Stimulated activated CD4-positive, alpha-beta T cell treated with anti-CD3 and anti-CD28 coated beads, Interleukin-15, amount 100 ng/mL, for 24 hours (primary cell): ENCODE results near the gene VWC2L.

Source experiments
- DNase-seq: peaks from one replicate; pipeline ENCODE4 v3.0.0-alpha.2; 2020

VWC2L gene

DNA sequence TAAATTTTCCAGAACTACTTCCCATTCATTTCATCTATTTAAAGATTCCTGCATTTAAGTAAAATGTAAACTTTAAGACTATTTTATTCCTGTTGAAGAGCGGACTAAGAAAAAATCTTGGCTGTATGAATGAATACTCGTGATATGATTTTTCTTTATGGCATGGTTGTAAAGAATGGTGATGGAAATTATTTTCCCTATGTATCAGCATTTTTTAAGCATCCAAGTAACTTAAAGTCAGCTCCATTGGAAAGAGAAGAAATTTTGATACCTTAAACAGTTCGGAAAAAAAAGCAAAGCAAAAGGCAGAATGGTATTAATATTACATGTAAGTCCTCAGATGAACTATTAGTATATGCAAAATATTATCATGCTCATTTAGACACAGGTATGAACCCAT lies 58.9 kb downstream of the VWC2L start:
- no peak for DNase-seq

DNA sequence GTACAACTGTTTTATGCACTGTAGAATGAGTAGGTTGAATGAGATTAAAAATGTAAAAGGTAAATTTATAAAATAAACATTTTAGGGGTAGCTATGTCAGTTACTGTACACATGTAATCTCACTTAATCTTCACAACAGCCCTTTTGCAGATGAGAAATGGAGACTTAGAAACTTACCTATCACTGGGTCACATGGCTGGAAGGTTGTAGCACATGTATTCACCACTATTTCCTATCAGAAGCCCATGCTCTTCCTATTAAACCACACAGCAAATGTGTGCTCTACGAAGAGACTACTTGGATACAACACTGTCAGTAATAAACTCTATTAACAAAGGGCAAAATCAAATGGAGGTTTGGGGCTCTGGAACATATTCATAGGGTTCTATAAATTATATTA lies 60.5 kb downstream of the VWC2L start:
- no peak for DNase-seq

DNA sequence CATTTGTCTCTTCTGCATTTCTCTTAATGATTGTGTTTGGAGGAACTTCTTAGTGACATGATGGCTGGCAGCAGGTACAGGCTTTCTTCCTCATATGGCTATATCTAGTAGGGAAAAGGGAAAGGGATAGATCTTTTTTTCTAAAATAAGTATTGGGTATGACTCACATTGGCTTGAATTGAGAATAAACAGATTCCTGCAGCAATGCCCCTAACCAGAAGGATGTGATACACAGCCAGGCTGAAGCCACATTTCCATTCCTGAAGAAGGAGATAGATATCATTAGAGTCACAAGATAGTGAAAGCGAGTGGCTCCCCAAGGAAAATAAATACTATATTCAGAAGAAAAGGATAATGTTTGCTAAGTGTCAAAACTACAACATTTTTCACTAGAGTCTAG lies 61.1 kb downstream of the VWC2L start:
- DNase-seq: no peak

DNA sequence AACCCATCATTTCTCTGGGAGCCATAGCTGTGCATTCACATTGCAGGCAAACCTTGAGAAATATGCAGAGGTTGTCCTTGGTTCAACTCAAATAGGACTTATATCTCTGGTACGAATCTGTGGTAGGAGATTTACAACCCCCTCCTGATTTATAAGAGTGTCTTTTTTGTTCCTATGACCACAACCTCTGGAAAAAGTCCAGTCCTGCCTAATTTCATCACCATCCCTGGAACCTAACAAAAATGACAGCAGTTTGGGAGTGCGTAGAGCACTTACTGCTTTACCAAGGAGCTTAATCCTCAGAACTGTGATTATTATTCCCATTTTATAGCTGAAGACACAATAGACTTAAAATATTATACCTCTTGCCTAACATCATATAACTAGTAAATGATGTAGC lies 66.5 kb downstream of the VWC2L start:
- DNase-seq: no peak

DNA sequence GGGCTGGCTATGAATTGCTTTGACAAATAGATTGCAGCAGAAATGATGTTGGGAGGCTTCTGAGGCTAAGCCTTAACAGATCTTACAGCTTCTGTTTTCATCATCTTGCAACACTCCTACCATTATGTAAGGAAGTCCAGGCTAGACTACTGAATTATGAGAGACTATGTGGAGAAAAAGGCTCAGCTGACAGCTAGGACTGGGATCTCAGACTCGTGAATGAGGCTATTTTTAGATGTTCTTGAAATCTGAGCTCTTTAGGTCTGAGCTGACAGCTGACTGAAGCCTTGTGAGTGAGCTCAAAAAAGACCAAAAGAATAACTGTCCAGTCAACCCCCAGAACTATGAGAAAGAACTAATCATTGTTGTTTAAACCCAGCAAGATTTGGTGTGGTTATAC lies 70.3 kb downstream of the VWC2L start:
- no peak for DNase-seq

DNA sequence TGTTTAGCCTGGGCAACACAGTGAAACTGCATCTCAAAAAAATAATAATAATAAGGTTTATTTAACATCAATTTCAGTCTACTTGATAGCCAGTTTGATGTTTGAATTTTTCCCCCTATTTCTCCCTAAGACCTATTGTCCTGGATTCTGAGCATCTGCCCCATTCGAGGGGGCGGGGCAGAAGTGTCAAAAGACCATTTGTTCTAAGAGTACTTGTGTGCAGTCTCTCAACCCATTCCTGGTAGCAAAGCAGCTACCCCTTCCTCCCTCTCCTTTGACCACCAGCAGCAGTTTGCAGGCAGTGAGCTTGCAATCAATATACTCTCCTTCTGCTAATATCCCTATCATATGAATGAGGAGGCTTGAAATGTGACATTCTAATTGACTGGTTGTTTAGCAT lies 71.9 kb downstream of the VWC2L start:
- DNase-seq: no peak

DNA sequence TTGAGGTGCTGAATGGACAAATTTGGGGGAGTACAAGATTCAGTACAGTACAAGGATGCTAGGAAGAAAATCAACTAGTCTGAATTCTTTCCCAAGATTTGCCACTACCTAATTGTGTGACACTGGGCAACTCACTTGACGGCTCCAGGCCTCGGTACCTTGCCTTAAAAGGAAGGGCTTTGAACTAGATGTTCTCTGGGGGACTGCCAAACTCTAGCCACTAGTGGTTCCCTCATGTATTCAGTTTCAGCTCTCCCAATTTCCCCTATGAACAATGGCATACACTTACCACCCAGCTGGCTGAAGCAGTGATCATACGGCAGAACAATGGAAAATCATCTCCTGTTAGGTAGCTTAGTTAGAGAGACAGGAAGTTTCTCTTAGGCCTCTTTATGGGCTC lies 73.4 kb downstream of the VWC2L start:
- DNase-seq: no peak

DNA sequence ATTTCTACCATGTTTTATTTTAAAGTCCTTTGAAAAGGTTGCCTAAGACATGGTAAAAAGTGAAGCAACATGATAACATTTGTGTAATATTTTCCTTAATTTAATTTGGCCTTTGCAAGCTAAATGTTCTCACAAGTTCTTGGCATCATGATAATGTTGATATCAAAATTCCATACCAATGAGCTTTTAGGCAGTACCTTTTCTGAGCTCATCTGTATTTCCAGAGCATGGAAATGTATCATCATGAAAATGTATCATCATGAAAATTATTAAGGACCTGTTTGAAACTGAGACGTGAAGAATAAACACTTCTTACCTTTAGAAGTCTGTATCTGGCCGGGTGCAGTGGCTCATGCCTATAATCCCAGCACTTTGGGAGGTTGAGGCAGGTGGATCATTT lies 73.8 kb downstream of the VWC2L start:
- no peak for DNase-seq

DNA sequence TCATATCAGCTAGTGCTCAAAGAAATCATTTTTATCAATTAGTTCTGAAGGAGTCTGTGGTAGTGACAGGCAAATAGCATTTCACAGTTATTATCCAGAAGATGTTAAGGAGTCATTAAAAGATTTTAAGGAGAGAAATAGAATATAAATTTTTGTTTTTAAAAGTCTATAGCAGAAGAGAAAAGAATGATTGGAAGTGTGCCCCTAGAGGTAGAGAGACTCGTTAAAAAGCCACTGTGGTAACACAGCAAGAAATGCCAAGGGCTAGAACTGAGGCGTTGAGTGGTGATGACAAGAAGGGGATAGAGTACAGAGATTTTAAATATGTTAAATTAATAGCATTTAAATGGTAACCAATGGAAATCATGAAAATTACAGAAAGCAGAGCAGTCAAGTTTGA lies 78.3 kb downstream of the VWC2L start:
- no peak for DNase-seq

DNA sequence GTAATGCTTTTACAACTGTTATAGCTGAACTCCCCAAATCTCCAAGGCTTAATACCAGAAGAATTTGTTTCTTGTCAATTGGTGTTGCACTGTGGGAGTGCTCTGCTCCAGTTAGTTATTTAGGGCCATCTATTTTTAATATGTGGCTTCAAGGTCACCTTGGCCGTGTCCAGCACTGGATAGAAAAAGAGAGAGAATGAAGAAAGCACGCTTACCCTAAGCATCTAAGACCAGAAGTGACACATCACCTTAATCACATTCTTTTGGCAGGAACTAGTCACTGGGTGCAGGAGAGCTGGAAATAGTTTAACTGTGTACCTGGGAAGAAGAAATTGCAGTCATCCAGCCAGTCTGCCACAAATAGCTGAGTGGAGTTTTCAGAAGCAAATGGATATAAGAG lies 78.8 kb downstream of the VWC2L start:
- no peak for DNase-seq

DNA sequence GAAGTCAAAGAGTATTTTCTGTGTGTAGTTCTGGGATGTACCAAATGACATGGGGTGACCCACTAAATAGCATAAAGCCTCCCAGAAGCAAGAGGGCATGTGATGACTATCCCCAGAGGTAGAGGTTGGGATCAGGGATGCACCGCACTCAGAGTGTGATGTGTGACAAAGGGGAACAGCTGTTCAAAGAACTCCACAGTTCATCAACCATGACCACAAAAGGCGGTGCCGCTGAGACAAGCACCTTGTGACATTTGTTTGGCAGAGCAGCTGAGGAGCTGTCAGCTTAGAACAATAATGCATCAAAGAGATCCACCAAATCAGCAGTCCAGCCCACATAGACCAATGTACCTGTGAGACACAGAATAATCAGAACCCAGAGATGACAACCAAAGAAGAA lies 81.3 kb downstream of the VWC2L start:
- no peak for DNase-seq

DNA sequence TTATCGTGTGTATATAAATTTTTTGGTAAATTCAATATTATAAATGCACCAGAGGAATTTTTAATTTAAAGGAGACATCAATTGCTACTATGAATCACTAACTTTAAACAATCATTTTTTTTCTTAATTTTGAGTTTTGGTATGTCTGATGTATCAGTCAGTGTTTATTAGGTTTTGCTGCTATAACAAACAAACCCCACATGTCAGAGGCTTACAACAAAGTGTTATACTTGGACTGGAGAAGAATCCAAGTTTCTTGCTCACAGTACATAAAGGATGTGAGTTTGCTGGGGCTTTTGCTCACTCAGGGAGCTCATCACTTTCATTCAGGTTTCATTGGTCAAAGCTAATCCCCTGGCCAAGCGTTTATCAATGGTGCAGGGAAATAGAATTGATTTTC lies 81.8 kb downstream of the VWC2L start:
- no peak for DNase-seq

DNA sequence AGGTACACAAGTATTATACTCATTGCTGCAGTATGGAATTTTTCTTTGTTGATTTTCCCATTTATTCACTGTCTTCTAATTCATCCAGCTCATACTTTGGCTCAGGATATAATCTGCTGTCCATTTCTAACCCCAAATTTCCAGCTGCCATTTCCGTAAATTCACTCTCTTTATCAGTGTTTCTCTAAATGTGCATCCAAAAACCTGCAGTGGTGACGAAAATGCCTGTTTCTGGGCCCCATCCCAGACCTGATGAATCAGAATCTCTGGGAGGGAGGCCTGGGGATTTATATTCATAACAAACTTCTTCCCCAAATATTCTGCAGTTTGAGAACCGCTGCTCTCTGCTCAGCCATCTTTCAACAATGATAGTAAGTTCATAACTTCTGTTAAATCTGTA lies 86.6 kb downstream of the VWC2L start:
- DNase-seq: no peak

DNA sequence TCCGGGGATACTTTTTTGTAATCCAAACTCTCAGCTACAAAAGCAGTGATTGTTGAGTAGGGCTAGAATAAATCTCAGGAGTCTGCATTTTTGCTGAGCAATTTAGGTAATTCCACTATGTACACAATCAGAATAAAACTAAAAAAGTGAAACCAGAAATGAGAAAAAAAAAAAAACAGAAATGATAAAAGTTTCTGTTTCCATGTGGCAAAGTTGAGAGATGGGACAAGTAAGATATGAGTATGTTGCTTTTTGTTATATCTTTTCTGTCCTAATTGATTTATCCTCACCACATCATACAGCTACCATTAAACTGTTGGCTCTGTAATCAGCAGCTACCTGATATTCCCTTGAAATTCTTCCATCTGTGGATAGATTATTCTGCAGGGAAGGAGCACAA lies 92.7 kb downstream of the VWC2L start:
- no peak for DNase-seq

DNA sequence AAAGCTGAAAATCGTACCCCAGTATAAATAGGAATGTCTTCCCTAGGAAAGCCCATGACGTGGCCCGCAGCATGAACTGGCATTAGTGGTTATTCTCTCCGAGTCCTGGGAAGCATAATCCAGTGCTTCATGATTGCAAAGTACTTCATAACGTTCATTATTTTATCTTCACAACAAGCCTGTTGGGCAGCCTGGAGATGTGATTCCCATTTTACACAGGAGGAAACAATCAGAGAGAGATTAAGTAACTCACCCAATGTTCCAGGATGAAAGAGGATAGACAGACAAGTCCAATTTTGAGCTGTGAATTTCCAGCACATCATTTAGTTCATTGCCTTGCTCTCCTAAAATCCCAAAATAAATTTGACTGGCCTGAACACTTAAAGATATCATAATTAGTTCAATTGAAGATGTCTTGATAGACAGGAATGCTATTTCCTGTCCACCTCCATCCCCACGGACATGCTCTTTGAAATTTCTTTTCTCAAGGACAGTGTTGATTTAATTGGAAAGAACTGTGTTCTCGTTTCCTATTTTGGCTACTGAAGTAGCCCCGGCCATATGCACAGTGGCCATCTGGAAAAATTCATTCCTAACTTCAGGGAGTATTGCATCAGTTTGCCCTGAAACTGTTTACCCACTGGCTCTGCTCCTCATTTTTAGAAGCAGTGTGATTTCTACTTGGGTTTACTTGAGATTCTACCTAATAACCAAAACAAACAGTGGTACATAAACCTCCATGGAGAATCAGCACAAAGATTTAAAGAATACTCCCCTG lies 93.9 kb downstream of the VWC2L start:
- no peak for DNase-seq

DNA sequence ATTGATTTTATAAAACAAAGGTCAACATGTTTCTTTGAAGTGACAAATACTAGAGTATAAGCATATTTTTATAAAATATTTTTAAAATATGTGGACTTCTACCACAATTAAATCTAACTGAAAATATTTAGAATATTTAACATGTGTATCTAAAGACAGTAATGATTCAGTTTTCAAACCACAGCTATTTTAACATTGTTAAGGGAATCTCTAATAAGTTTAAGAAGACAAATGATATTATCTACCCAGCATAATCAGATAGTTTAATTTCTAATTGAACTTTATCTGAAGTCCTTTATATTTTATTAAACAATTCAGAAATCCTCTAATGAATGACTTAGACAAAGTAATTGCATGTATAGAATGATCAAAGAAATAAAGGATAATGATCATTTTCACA lies 96.2 kb downstream of the VWC2L start:
- DNase-seq: no peak

DNA sequence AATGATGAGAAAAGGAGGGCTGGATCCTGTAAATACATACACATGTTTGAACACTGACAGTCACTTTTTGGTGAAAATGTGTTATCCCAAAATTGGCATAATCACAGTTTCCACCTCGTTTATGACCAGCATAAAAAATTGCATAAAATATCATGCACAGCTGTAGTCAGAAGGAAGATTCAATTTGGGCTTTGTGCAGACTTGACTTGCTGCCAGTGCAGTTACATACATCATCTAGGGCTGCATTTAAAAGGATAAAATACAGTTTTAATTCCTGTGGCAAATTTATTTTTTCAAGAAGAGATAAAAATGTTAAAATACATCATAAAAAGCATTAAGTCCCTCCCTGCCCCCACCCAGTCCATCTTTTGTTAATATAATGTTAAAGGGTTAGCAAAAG lies 103.8 kb downstream of the VWC2L start:
- DNase-seq: no peak

DNA sequence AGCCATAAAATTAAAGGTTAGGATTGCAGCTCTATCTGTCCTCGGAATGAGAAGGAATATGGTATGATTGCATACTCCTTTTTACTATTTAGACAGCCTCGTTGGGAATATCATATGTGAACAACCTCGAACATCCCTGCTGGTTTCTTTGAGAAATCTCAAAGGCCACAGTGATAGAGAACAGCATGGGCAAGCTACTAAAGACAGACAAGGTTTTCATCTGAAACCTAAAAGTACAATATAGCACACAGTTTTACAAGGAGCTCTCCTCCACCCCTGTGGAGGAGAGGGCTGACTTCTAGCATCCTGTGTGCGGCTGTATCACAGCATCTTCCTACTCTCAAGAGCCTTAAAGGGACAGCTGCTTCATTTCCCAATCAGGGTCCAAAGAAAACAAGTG lies 104.3 kb downstream of the VWC2L start:
- no peak for DNase-seq

DNA sequence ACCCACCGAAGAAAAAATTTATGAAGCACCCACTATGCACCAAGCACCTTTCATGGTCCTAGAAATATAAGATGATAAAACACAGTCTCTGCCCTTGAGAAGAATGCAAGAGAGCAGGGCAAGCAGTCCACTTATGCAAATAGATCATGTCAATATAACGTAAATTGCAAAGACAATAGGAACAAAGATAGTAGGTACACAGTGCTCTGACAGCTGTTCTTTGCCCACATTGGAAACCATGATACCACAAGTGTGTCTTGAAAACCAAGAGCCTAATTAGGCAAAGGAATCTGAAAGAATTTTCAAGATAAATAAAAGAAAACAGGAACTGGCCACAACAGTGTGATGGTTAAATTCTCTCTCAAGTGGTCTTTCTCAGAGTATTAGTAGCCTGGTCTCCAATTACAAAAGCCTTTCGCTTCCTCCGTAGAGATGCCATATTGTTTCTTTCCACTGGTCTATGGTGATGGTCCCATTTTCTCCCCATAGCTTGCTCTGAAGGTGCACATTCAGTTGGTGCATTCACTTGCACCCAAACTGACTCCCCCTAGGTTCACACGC lies 108.5 kb downstream of the VWC2L start:
- DNase-seq: no peak

DNA sequence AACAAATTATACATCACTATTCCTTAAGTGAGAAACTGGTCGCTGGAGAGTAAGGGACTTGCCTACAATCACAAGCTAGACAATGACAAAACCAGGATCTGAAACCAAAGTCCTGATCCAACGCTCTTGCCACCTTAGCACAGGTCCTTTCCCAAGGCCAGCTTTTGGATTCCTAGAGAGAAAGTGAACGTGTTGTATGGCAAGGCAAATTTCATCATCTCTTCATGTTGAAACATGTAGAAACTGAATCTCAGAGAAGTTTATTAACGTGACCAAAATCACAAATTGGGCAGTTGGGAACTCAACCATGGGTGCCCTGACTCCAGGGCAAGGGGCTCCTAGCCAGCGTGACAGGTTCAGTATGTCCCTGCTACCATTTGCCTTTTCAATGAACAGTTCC lies 118.2 kb downstream of the VWC2L start:
- DNase-seq: no peak

DNA sequence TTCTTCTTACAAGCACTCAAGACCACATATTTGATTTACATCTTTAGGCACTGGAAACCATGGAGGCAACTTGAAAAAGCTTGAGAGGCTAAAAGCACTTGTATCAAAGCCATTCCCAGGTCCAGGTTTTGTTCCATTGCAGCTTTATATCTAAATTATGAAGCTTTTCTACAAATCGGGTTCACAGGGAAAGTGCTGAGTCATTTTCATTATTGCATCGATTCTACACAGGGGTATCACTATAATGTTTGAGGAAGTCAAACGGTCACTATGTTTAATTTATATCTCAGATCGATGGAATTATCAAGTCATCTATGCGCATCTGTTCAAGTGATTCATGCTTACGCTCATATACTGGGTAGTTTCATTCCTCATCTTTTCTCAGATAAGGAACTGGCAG lies 118.7 kb downstream of the VWC2L start:
- DNase-seq: no peak

DNA sequence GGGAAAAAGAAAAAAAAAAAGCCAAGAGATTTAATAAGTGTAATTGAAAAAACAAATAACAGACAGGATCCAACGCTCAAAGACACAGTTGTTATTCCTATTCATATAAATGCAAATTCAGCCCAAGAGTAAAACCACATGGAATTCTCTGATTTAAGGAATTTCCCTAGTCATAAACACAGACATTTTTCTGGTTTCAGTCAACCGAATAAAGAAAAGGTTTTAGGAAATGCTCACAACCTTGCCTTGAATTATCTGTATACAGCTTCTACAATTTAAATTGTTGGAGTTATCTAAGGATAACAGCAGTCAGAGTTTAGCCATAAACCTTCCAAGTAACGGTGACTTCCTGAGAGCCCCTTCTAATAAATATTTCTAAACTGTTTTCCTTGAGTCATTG lies 122.7 kb downstream of the VWC2L start:
- no peak for DNase-seq

DNA sequence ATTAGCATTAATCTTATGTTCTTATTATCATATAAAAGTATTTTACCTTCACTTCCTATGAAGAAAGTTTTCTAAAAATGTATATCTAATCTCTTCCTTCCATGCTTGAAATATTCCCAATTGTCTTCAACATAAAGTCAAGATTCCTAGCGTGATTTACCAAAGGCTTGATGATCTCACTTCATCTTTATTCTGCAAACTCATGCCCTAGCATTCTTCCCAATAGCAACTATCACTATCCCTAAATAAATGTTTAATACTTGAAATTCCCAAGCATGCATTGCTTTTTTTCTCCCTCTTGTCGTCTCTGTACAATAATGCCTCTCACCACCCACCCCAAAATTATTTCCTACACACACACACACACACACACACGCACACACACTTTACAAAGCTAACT lies 125.8 kb downstream of the VWC2L start:
- DNase-seq: no peak

DNA sequence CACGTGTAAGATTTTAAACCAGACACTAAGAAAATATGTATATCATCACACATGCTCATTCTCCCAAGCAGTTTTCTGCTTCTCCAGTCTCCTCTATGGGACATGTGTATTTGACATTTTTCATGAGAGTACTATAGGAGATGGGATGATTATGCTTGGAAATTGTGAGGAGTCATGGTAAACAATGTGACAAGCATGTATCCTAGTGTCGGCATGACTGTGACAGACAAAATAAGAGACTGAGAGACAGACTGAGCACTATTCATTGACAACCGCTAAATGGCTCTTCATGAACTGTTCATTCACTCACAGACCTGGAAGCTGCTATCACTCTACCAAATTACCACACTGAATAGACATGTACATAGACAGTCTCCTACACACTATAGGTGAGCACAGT lies 127.1 kb downstream of the VWC2L start:
- no peak for DNase-seq

DNA sequence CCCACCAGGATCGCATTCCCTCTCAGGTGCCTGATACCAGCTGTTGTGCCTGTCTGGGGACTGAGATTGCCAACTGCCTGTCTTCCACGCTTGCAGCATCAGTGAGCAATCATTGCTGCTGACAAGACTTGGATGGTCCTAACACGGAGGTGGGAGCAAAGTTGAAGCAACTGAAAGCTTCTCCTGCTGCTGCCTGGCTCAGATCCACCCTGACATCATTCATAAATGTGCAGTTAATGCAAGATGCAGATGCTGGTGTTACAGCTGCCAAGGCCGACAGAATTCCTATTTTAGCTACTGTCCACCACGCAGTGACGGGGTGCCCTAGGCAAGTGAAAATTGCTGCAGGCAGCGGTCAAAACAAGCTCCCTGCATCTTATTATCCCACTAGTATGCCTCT lies 131.4 kb downstream of the VWC2L start:
- DNase-seq: no peak
